GM23248 (cell line): ENCODE results near the gene IL3RA.

ENCODE experiments used
- EZH2 ChIP-seq: fragments of 200-600 bp; sonication (generic); IDR thresholded peaks from 2 replicates; pipeline ENCODE4 v1.6.1; 2018; ENCODE audit warnings: antibody characterized with exemption, mild to moderate bottlenecking; ENCODE audit not compliant: insufficient read depth, poor library complexity, severe bottlenecking
- EZH2phosphoT487 ChIP-seq: fragments of 200-600 bp; sonication (generic); IDR thresholded peaks from 2 replicates; pipeline ENCODE4 v1.6.1; 2018; ENCODE audit warnings: antibody characterized with exemption, moderate library complexity, mild to moderate bottlenecking, low read depth; ENCODE audit not compliant: insufficient read depth

DNA sequence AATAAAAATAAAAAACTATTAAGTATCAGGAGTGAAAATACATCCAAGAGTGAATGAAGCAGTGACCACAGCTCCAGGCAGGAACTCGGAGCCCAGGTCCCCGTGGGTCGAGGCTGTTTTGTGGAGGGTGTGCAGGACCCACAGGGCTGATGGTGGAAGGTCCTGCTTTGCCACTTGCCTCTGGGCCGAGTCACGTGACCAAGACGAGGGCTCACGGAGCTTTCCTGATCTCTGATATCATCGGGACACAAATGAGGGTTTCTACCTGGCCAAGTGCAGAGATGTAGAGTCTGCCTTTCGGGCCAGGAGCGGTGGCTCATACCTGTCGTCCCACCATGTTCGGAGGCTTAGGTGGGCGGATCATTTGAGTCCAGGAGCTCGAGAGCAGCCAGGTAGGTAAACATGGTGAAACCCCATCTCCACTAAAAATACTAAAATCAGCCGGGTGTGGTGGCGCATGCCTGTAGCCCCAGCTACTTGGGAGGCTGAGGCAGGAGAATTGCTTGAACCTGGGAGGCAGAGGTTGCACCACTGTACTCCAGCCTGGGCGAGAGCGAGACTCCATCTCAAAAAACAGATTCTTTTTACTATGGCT is 48.2 kb downstream of the IL3RA start:
- TF ChIP-seq EZH2phosphoT487 (no peak), EZH2 (no peak)
